SK-N-SH treated with all-trans-retinoic acid at 6 μM for 48 hours (cell line): ENCODE measurements around the gene ACOT13.
A peak's percentile ranks its signal among the peaks of the same experiment; 100 is the strongest.
"Not testable (repeated sequence)": the region's sequence is repeated elsewhere in the genome, so short reads cannot be mapped to it uniquely, and the experiment has no call there.

Source experiments
- ATAC-seq: fragments of 200-7000 bp; cut with Tn5 transposase; 3 replicates; pipeline ENCODE4 v1.9.1; 2020; ENCODE audit warnings: mild to moderate bottlenecking, moderate library complexity
- ARNTL ChIP-seq: fragments of 450-650 bp; formaldehyde crosslinking; IDR thresholded peaks from 2 replicates; pipeline ENCODE4 v1.5.0; 2020; ENCODE audit warnings: low read depth, mild to moderate bottlenecking, moderate library complexity, borderline replicate concordance
- BACH2 ChIP-seq: fragments of 250-450 bp; sonication (Bioruptor Pico); IDR thresholded peaks from 2 replicates; pipeline ENCODE4 v1.9.0; 2021; ENCODE audit warnings: mild to moderate bottlenecking, borderline replicate concordance
- ESRRG ChIP-seq: fragments of 250-450 bp; sonication (Bioruptor Pico); IDR thresholded peaks from 2 replicates; pipeline ENCODE4 v1.6.1; 2021; ENCODE audit warnings: mild to moderate bottlenecking
- GLIS3 ChIP-seq: fragments of 250-450 bp; sonication (Bioruptor Pico); IDR thresholded peaks from 2 replicates; pipeline ENCODE4 v1.5.0; 2020; ENCODE audit warnings: mild to moderate bottlenecking, moderate library complexity
- ISL1 ChIP-seq: fragments of 250-450 bp; sonication (Bioruptor Pico); IDR thresholded peaks from 2 replicates; pipeline ENCODE4 v2.1.2; 2022; ENCODE audit warnings: mild to moderate bottlenecking, moderate library complexity
- RARB ChIP-seq: fragments of 250-450 bp; sonication (Bioruptor Pico); IDR thresholded peaks from 2 replicates; pipeline ENCODE4 v1.8.0; 2021; ENCODE audit warnings: mild to moderate bottlenecking, moderate library complexity
- TCF4 ChIP-seq: fragments of 250-450 bp; sonication (Bioruptor Pico); IDR thresholded peaks from 2 replicates; pipeline ENCODE4 v1.8.0; 2021; ENCODE audit warnings: mild to moderate bottlenecking, moderate library complexity, borderline replicate concordance
- TOX ChIP-seq: fragments of 250-450 bp; sonication (Bioruptor Pico); IDR thresholded peaks from 2 replicates; pipeline ENCODE4 v1.8.0; 2021; ENCODE audit warnings: mild to moderate bottlenecking, moderate library complexity, borderline replicate concordance
- ZC3H10 ChIP-seq: fragments of 250-450 bp; sonication (Bioruptor Pico); IDR thresholded peaks from 2 replicates; pipeline ENCODE4 v1.5.1; 2021; ENCODE audit warnings: mild to moderate bottlenecking, moderate library complexity
- ZFP3 ChIP-seq: fragments of 250-450 bp; sonication (Bioruptor Pico); IDR thresholded peaks from 2 replicates; pipeline ENCODE4 v1.5.0; 2020; ENCODE audit warnings: mild to moderate bottlenecking, moderate library complexity
- ZNF565 ChIP-seq: fragments of 450-650 bp; formaldehyde crosslinking; conservative IDR thresholded peaks from 2 replicates; pipeline ENCODE4 v1.5.0; 2020; ENCODE audit warnings: low read depth, mild to moderate bottlenecking, moderate library complexity
- ZNF70 ChIP-seq: fragments of 450-650 bp; formaldehyde crosslinking; IDR thresholded peaks from 2 replicates; pipeline ENCODE4 v1.5.0; 2020; ENCODE audit warnings: mild to moderate bottlenecking, moderate library complexity
- ZNF8 ChIP-seq: fragments of 450-650 bp; formaldehyde crosslinking; IDR thresholded peaks from 2 replicates; pipeline ENCODE4 v1.5.0; 2020; ENCODE audit warnings: mild to moderate bottlenecking, moderate library complexity
- TF ChIP-seq, protein P1 (sequence below): fragments of 250-450 bp; sonication (Bioruptor Pico); IDR thresholded peaks from 2 replicates; pipeline ENCODE4 v1.5.0; 2020; ENCODE audit warnings: mild to moderate bottlenecking, moderate library complexity
- TF ChIP-seq, protein P2 (sequence below): fragments of 250-450 bp; sonication (Bioruptor Pico); IDR thresholded peaks from 2 replicates; pipeline ENCODE4 v1.8.0; 2021; ENCODE audit warnings: low read depth, mild to moderate bottlenecking, moderate library complexity, borderline replicate concordance
- TF ChIP-seq, protein P3 (sequence below): fragments of 250-450 bp; sonication (Bioruptor Pico); IDR thresholded peaks from 2 replicates; pipeline ENCODE4 v1.5.1; 2020; ENCODE audit warnings: low read depth, mild to moderate bottlenecking, moderate library complexity

ACOT13 gene

DNA sequence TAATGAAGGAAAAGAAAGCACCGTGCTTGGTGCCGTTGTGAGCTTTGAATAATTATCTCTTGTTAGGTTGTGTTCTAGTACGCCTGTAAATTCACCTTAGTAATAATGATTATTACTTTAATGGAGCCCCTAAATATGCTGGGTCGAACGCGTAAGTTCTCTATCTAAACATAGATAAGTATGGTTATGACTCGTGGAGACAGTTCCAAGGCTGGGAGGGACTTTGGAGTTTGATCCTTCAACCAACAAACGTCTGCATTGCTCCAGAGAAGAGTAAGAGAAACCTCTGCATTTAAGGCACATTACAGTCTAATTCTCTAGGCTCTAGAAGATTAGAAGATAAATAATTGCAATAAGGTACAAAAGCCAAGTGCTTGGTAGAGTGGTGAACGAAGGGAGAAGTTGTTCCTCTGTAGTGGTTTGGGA is 514 bp downstream of the ACOT13 start:
- TF ChIP-seq ZFP3 (no peak), BACH2 (no peak), TOX (CRISPR knock-in tag) (no peak), GLIS3 (CRISPR knock-in tag) (no peak), ARNTL (no peak), ESRRG (CRISPR knock-in tag) (no peak), ZNF565 (CRISPR knock-in tag) (no peak), ZNF8 (CRISPR knock-in tag) (no peak), ISL1 (CRISPR knock-in tag) (no peak), RARB (CRISPR knock-in tag) (no peak), TCF4 (CRISPR knock-in tag) (no peak), ZC3H10 (CRISPR knock-in tag) (no peak)
- TF ChIP-seq, protein P1, sequence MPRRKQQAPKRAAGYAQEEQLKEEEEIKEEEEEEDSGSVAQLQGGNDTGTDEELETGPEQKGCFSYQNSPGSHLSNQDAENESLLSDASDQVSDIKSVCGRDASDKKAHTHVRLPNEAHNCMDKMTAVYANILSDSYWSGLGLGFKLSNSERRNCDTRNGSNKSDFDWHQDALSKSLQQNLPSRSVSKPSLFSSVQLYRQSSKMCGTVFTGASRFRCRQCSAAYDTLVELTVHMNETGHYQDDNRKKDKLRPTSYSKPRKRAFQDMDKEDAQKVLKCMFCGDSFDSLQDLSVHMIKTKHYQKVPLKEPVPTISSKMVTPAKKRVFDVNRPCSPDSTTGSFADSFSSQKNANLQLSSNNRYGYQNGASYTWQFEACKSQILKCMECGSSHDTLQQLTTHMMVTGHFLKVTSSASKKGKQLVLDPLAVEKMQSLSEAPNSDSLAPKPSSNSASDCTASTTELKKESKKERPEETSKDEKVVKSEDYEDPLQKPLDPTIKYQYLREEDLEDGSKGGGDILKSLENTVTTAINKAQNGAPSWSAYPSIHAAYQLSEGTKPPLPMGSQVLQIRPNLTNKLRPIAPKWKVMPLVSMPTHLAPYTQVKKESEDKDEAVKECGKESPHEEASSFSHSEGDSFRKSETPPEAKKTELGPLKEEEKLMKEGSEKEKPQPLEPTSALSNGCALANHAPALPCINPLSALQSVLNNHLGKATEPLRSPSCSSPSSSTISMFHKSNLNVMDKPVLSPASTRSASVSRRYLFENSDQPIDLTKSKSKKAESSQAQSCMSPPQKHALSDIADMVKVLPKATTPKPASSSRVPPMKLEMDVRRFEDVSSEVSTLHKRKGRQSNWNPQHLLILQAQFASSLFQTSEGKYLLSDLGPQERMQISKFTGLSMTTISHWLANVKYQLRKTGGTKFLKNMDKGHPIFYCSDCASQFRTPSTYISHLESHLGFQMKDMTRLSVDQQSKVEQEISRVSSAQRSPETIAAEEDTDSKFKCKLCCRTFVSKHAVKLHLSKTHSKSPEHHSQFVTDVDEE (CRISPR knock-in tag), result no peak
- TF ChIP-seq, protein P2, sequence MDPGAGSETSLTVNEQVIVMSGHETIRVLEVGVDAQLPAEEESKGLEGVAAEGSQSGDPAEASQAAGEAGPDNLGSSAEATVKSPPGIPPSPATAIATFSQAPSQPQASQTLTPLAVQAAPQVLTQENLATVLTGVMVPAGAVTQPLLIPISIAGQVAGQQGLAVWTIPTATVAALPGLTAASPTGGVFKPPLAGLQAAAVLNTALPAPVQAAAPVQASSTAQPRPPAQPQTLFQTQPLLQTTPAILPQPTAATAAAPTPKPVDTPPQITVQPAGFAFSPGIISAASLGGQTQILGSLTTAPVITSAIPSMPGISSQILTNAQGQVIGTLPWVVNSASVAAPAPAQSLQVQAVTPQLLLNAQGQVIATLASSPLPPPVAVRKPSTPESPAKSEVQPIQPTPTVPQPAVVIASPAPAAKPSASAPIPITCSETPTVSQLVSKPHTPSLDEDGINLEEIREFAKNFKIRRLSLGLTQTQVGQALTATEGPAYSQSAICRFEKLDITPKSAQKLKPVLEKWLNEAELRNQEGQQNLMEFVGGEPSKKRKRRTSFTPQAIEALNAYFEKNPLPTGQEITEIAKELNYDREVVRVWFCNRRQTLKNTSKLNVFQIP (CRISPR knock-in tag), result no peak
- TF ChIP-seq, protein P3, sequence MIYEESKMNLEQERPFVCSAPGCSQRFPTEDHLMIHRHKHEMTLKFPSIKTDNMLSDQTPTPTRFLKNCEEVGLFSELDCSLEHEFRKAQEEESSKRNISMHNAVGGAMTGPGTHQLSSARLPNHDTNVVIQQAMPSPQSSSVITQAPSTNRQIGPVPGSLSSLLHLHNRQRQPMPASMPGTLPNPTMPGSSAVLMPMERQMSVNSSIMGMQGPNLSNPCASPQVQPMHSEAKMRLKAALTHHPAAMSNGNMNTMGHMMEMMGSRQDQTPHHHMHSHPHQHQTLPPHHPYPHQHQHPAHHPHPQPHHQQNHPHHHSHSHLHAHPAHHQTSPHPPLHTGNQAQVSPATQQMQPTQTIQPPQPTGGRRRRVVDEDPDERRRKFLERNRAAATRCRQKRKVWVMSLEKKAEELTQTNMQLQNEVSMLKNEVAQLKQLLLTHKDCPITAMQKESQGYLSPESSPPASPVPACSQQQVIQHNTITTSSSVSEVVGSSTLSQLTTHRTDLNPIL (CRISPR knock-in tag), result no peak
- TF ChIP-seq, all 23 proteins: peak for 0
- peak; percentile 7 for ATAC-seq

- ATAC-seq, result not testable (repeated sequence)
Observed at GRCh38 chr6:24668066-24668996, 1.5 kb downstream of the ACOT13 start.

GRCh38 chr6:24668997-24669361 is 2.1 kb downstream of the ACOT13 start:
- TF ChIP-seq RARB (CRISPR knock-in tag) (no peak), ARNTL (no peak), ESRRG (CRISPR knock-in tag) (no peak), ZNF70 (no peak)
- TF ChIP-seq, protein P1 (CRISPR knock-in tag), result no peak
- ATAC-seq, result no peak

DNA sequence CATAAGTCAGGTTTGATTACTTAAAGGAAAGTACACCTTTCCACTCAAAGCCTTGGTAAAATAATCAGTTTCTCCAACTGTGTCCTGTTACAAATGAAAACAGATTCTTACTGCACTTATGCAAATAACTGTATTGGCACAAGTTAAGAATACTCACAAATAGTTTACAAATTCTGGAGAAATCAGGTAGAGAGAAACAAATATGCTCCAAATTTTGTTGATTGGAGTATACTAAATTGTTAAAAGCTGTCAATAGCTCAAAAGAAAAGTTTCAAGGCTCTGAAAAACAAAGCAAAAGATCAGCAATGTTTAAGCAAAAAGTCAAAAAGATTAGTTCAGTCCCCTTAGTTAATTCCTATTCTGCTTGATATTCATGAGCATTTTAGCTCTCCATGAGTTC is 3.6 kb downstream of the ACOT13 start:
- not testable (repeated sequence) for ATAC-seq

GRCh38 chr6:24671077-24671476 is 4.2 kb downstream of the ACOT13 start:
- ATAC-seq, result not testable (repeated sequence)
